Keratinocyte (primary cell): Measurements from ENCODE around the gene PRR15. TPM values are rescaled to one million over a fixed set of nuclear protein-coding genes. Genes with fewer than 3 reads are reported as not detected.
A peak's percentile ranks its signal among the peaks of the same experiment; 100 is the strongest.

ENCODE experiments used
- DNase-seq: peaks from one replicate; pipeline ENCODE4 v3.0.0-alpha.2; 2011; ENCODE audit warnings: low read depth, missing footprints, low spot score
- FAIRE-seq: peaks from 2 replicates; lab custom pipeline; 2011; peaks lifted over from hg19 to GRCh38; lab: Jason Lieb, UNC
- H2AFZ ChIP-seq: 2 replicates; pipeline ENCODE4 v1.6.0; 2012; ENCODE audit warnings: low read length, control low read depth, inconsistent platforms; ENCODE audit not compliant: control insufficient read depth
- H3K27ac ChIP-seq: 2 replicates; pipeline ENCODE4 v1.5.1; 2011; ENCODE audit warnings: low read length; ENCODE audit not compliant: control insufficient read depth, insufficient read depth
- H3K27me3 ChIP-seq: 3 replicates; pipeline ENCODE4 v1.6.0; 2011; ENCODE audit warnings: low read length; ENCODE audit not compliant: control insufficient read depth, insufficient read depth; ENCODE audit errors: extremely low read depth
- H3K36me3 ChIP-seq, 2 experiments: 2 replicates in 1 of 2; 3 replicates in 1 of 2; pipeline ENCODE4 v1.5.1; 2011; ENCODE audit warnings: low read length in 2 of 2, mild to moderate bottlenecking in 1 of 2; ENCODE audit not compliant: control insufficient read depth in 2 of 2, insufficient read depth in 2 of 2; ENCODE audit errors: extremely low read depth in 1 of 2
- H3K4me1 ChIP-seq: 3 replicates; pipeline ENCODE4 v1.5.1; 2011; ENCODE audit warnings: low read length; ENCODE audit not compliant: control insufficient read depth, insufficient read depth; ENCODE audit errors: extremely low read depth
- H3K4me2 ChIP-seq: 3 replicates; pipeline ENCODE4 v1.6.0; 2011; ENCODE audit warnings: low read depth, low read length; ENCODE audit not compliant: control insufficient read depth, insufficient read depth; ENCODE audit errors: extremely low read depth
- H3K4me3 ChIP-seq, 3 experiments: fragments of 200-600 bp in 1 of 3; sonication (generic) in 1 of 3; 2 replicates in 2 of 3; 3 replicates in 1 of 3; pipeline ENCODE4 v1.5.1; 2011 to 2016; ENCODE audit warnings: low read length in 3 of 3, mild to moderate bottlenecking in 3 of 3, control low read depth in 2 of 3, inconsistent platforms in 1 of 3, low read depth in 1 of 3, mixed read lengths in 1 of 3, mixed run types in 1 of 3, moderate library complexity in 1 of 3; ENCODE audit not compliant: control insufficient read depth in 2 of 3, insufficient read depth in 2 of 3; ENCODE audit errors: extremely low read depth in 1 of 3
- H3K79me2 ChIP-seq: 2 replicates; pipeline ENCODE4 v1.6.0; 2012; ENCODE audit warnings: low read length; ENCODE audit not compliant: control insufficient read depth, insufficient read depth
- H3K9ac ChIP-seq: 3 replicates; pipeline ENCODE4 v1.6.0; 2011; ENCODE audit warnings: low read length; ENCODE audit not compliant: control insufficient read depth, insufficient read depth; ENCODE audit errors: extremely low read depth
- H3K9me1 ChIP-seq: 3 replicates; pipeline ENCODE4 v1.6.0; 2011; ENCODE audit warnings: low read length; ENCODE audit not compliant: control insufficient read depth, insufficient read depth; ENCODE audit errors: extremely low read depth
- H3K9me3 ChIP-seq: 2 replicates; pipeline ENCODE4 v1.5.1; 2012; ENCODE audit warnings: low read depth, low read length; ENCODE audit not compliant: control insufficient read depth
- H4K20me1 ChIP-seq: 3 replicates; pipeline ENCODE4 v1.6.0; 2011; ENCODE audit warnings: low read length; ENCODE audit not compliant: control insufficient read depth, insufficient read depth; ENCODE audit errors: extremely low read depth
- CTCF ChIP-seq, 3 experiments: IDR thresholded peaks in 1 of 3; conservative IDR thresholded peaks in 1 of 3; optimal IDR thresholded peaks in 1 of 3; 2 replicates in 2 of 3; 3 replicates in 1 of 3; pipeline versions ENCODE3 to v1.5.1; 2011; ENCODE audit warnings: low read length in 3 of 3, mild to moderate bottlenecking in 3 of 3, moderate library complexity in 2 of 3, control low read depth in 1 of 3, inconsistent platforms in 1 of 3; ENCODE audit not compliant: insufficient read depth in 2 of 3; ENCODE audit errors: extremely low read depth in 1 of 3
- EZH2 ChIP-seq: IDR thresholded peaks from one replicate; pipeline ENCODE4 v1.6.1; 2012; ENCODE audit warnings: inconsistent platforms, mild to moderate bottlenecking, low read length, moderate library complexity
- dilution Hi-C: fragments of 300-500 bp; cut with MboI; formaldehyde crosslinking; loops from one replicate; pipeline ENCODE4 v1.7.0; 2020; ENCODE audit warnings: low sequenced_read_pairs; ENCODE audit not compliant: extremely low pct_ligation_motif_present
- polyA plus RNA-seq, 5 experiments: library from polyadenylated mRNA; depleted of rRNA in 3 of 5; stranded (reverse) in 3 of 5; stranded (forward) in 1 of 5; unstranded in 1 of 5; fragments of >200 nt; gene quantifications; 1 replicate in 1 of 5; 2 replicates in 3 of 5; 3 replicates in 1 of 5; pipeline versions ENCODE4 v1.2.1 to v1.2.3, GENCODE V29; 2011 to 2012; ENCODE audit warnings: missing spikeins in 2 of 5, low read depth in 1 of 5, low replicate concordance in 1 of 5

Gene PRR15
- polyA plus RNA-seq, 1 donor (not counting 4 experiments of a cell fraction or from before 2014, with no cell fraction given) = 1.8 TPM

- Histone ChIP-seq H3K27me3 (no peaks in the 10 kb centered on the region), H3K9me3 (no peaks in the 10 kb centered on the region), H3K4me3 (no peak overlapping the region), H2AFZ (no peak overlapping the region), H4K20me1 (no peaks in the 10 kb centered on the region), H3K4me2 (no peak overlapping the region), H3K9ac (no peak overlapping the region), H3K36me3 (no peaks in the 10 kb centered on the region), H3K4me1 (peaks cover 45% of the 10 kb centered on the region), H3K27ac (peak overlapping the region; percentile 10), H3K9me1 (no peaks in the 10 kb centered on the region), H3K79me2 (no peaks in the 10 kb centered on the region)
- TF ChIP-seq CTCF (optimal IDR thresholded peaks at IDR 0.05 in 1 of 3, IDR thresholded peaks at IDR 0.05 in 1 of 3, conservative IDR thresholded peaks at IDR 0.05 in 1 of 3; ENCODE audit: extremely low read depth in 1 of 3, insufficient read depth in 2 of 3, low read length in 3 of 3) (no peak), EZH2 (no peak)
- DNase-seq (no peak), FAIRE-seq (no peak)
- dilution Hi-C loops = no loop called here
Observed at GRCh38 chr7:29607259-29607658, 43.6 kb downstream of the PRR15 start.

- Histone ChIP-seq H3K27ac (peak overlapping the region; percentile 10), H3K9ac (no peak overlapping the region)
Observed at GRCh38 chr7:29607889-29608288, 44.3 kb downstream of the PRR15 start.

More at GRCh38 chr7:29607889-29608288, 44.3 kb downstream of the PRR15 start:
- Histone ChIP-seq H4K20me1 (no peaks in the 10 kb centered on the region), H3K4me1 (peaks cover 45% of the 10 kb centered on the region), H3K36me3 (no peaks in the 10 kb centered on the region), H3K9me3 (no peaks in the 10 kb centered on the region), H3K4me3 (no peak overlapping the region), H3K4me2 (peak overlapping the region; percentile 4), H3K9me1 (no peaks in the 10 kb centered on the region), H3K79me2 (no peaks in the 10 kb centered on the region), H3K27me3 (no peaks in the 10 kb centered on the region), H2AFZ (no peak overlapping the region)
- TF ChIP-seq CTCF (optimal IDR thresholded peaks at IDR 0.05 in 1 of 3, IDR thresholded peaks at IDR 0.05 in 1 of 3, conservative IDR thresholded peaks at IDR 0.05 in 1 of 3; ENCODE audit: extremely low read depth in 1 of 3, insufficient read depth in 2 of 3, low read length in 3 of 3) = no peak
- TF ChIP-seq EZH2 = no peak
- DNase-seq (peak; percentile 57), FAIRE-seq (peak; percentile 67)
- dilution Hi-C loops = no loop called here
